ENCODE data around the gene LAIR1.
"Not testable (repeated sequence)": the region's sequence is repeated elsewhere in the genome, so short reads cannot be mapped to it uniquely, and the experiment has no call there.

The LAIR1 gene

DNA sequence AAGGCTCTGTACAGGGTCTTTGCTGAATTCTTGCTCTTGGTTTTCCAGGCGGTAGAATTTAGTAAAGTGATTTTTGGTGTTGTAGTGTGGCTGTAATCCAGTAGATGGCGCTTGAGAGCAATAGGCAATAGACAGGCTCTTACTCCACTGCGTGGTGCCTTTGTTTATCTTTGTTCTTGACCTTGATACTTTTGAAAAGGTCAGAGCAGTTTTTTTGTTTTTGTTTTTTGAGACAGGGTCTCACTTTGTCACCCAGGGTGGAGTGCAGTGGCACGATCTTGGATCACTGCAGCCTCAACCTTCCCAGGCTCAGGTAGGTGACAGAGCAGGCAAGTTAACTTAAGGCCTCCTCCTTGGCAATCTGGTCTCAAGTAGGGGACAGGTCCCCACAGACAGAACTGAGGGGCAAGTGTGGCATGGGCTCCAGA lies 39.5 kb downstream of the LAIR1 start:
- Histone ChIP-seq H3K9me3 (ENCODE audit: insufficient read depth, low read length) (no peaks in the 10 kb centered on the region), H3K9me2 (replicated peaks; ENCODE audit: insufficient read depth, low read length) (no peaks in the 10 kb centered on the region), H3K4me3 (ENCODE audit: insufficient read depth, low read length, poor library complexity, severe bottlenecking) (no peak overlapping the region), H3K4me2 (ENCODE audit: low read depth, low read length, poor library complexity, severe bottlenecking) (no peak overlapping the region), H3K9ac (ENCODE audit: low read length) (no peak overlapping the region), H3K27ac (ENCODE audit: low read depth, low read length) (no peak overlapping the region), H2AFZ (ENCODE audit: low read depth, low read length, severe bottlenecking) (no peak overlapping the region), H3F3A (ENCODE audit: insufficient read depth) (no peaks in the 10 kb centered on the region), H4K20me1 (ENCODE audit: low read depth, low read length) (no peaks in the 10 kb centered on the region), H3K79me2 (ENCODE audit: insufficient read depth, low read length) (no peaks in the 10 kb centered on the region), H3K27me3 (ENCODE audit: low read length) (no peaks in the 10 kb centered on the region), H3K36me3 (ENCODE audit: low read length) (no peaks in the 10 kb centered on the region)
- TF ChIP-seq EZH2phosphoT487 (conservative IDR thresholded peaks at IDR 0.05; ENCODE audit: low read length): no peak
- TF ChIP-seq, protein P1, sequence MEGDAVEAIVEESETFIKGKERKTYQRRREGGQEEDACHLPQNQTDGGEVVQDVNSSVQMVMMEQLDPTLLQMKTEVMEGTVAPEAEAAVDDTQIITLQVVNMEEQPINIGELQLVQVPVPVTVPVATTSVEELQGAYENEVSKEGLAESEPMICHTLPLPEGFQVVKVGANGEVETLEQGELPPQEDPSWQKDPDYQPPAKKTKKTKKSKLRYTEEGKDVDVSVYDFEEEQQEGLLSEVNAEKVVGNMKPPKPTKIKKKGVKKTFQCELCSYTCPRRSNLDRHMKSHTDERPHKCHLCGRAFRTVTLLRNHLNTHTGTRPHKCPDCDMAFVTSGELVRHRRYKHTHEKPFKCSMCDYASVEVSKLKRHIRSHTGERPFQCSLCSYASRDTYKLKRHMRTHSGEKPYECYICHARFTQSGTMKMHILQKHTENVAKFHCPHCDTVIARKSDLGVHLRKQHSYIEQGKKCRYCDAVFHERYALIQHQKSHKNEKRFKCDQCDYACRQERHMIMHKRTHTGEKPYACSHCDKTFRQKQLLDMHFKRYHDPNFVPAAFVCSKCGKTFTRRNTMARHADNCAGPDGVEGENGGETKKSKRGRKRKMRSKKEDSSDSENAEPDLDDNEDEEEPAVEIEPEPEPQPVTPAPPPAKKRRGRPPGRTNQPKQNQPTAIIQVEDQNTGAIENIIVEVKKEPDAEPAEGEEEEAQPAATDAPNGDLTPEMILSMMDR (IDR thresholded peaks at IDR 0.05; ENCODE audit: insufficient read depth, low read length, poor library complexity, severe bottlenecking): peak; percentile 42

DNA sequence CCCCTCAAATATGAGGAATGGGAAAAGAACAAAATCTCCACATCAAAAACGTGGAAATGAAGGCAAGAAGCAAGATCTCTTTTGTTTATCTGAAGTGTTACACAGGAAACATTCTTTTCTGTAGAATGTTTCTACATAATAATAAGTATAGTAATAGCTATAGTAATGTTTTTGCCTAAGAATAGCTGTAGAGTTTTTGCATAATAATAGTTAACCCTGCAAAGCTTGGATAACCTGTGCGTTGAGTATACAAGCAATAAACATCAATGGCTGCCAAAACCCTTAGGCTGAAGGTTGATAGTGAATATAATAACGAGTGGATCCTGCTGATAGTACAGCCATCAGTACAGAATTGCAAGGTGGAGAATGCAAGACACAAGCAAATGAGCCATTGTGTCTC lies 40.7 kb downstream of the LAIR1 start:
- no peak for TF ChIP-seq EZH2phosphoT487 (conservative IDR thresholded peaks at IDR 0.05; ENCODE audit: low read length)
- TF ChIP-seq, protein P1 (IDR thresholded peaks at IDR 0.05; ENCODE audit: insufficient read depth, low read length, poor library complexity, severe bottlenecking): no peak
- H3K9ac ChIP-seq (ENCODE audit: low read length): no peak overlapping the region
- H3K27me3 ChIP-seq (ENCODE audit: low read length): no peaks in the 10 kb centered on the region
- H3K9me2 ChIP-seq (replicated peaks; ENCODE audit: insufficient read depth, low read length): no peaks in the 10 kb centered on the region
- H3K9me3 ChIP-seq (ENCODE audit: insufficient read depth, low read length): no peaks in the 10 kb centered on the region
- no peak overlapping the region for H3K4me2 ChIP-seq (ENCODE audit: low read depth, low read length, poor library complexity, severe bottlenecking)
- H3K27ac ChIP-seq (ENCODE audit: low read depth, low read length): no peak overlapping the region
- H3F3A ChIP-seq (ENCODE audit: insufficient read depth): no peaks in the 10 kb centered on the region
- H2AFZ ChIP-seq (ENCODE audit: low read depth, low read length, severe bottlenecking): no peak overlapping the region
- no peaks in the 10 kb centered on the region for H3K79me2 ChIP-seq (ENCODE audit: insufficient read depth, low read length)
- H4K20me1 ChIP-seq (ENCODE audit: low read depth, low read length): no peaks in the 10 kb centered on the region
- H3K36me3 ChIP-seq (ENCODE audit: low read length): no peaks in the 10 kb centered on the region
- H3K4me3 ChIP-seq (ENCODE audit: insufficient read depth, low read length, poor library complexity, severe bottlenecking): no peak overlapping the region

DNA sequence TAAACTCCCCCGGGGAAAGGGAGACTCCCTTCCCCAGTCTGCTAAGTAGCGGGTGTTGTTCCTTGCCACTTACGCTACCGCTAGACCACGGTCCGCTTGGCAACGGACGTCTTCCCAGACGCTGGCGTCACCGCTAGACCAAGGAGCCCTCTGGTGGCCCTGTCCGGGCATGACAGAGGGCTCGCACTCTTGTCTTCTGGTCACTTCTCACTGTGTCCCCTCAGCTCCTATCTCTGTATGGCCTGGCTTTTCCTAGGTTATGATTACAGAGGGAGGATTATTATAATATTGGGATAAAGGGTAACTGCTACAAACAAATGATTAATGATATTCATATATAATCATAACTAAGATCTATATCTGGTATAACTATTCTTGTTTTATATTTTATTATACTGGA lies 41.8 kb downstream of the LAIR1 start:
- not testable (repeated sequence) for H2AFZ ChIP-seq (ENCODE audit: low read depth, low read length, severe bottlenecking); H3K4me2 ChIP-seq (ENCODE audit: low read depth, low read length, poor library complexity, severe bottlenecking); H3K79me2 ChIP-seq (ENCODE audit: insufficient read depth, low read length); H3K4me3 ChIP-seq (ENCODE audit: insufficient read depth, low read length, poor library complexity, severe bottlenecking); H3K36me3 ChIP-seq (ENCODE audit: low read length); H3F3A ChIP-seq (ENCODE audit: insufficient read depth); H3K9ac ChIP-seq (ENCODE audit: low read length); H3K27ac ChIP-seq (ENCODE audit: low read depth, low read length); H3K9me3 ChIP-seq (ENCODE audit: insufficient read depth, low read length); H3K27me3 ChIP-seq (ENCODE audit: low read length); H4K20me1 ChIP-seq (ENCODE audit: low read depth, low read length); H3K9me2 ChIP-seq (replicated peaks; ENCODE audit: insufficient read depth, low read length)

DNA sequence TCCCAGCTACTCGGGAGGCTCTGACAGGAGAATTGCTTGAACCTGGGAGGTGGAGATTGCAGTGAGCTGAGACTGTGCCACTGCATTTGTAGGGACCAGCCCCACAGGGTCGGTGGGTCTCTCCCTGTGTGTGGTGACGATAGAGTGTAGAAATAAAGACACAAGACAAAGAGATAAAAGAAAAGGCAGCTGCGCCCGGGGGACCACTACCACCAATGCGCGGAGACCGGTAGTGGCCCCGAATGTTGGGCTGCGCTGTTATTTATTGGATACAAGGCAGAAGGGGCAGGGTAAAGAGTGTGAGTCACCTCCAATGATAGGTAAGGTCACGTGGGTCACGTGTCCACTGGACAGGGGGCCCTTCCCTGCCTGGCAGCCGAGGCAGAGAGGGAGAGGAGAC lies 42.4 kb downstream of the LAIR1 start:
- H3K36me3 ChIP-seq (ENCODE audit: low read length); H3K4me3 ChIP-seq (ENCODE audit: insufficient read depth, low read length, poor library complexity, severe bottlenecking); H3K9me2 ChIP-seq (replicated peaks; ENCODE audit: insufficient read depth, low read length); H3K9ac ChIP-seq (ENCODE audit: low read length); H3F3A ChIP-seq (ENCODE audit: insufficient read depth); H2AFZ ChIP-seq (ENCODE audit: low read depth, low read length, severe bottlenecking); H3K4me2 ChIP-seq (ENCODE audit: low read depth, low read length, poor library complexity, severe bottlenecking); H3K9me3 ChIP-seq (ENCODE audit: insufficient read depth, low read length); H3K27me3 ChIP-seq (ENCODE audit: low read length); H3K79me2 ChIP-seq (ENCODE audit: insufficient read depth, low read length); H3K27ac ChIP-seq (ENCODE audit: low read depth, low read length); H4K20me1 ChIP-seq (ENCODE audit: low read depth, low read length): not testable (repeated sequence)

Data from SU-DHL-6 (cell line).